Neural cell (in vitro differentiated cells): Measurements from ENCODE around the gene CACNA1B. TPM values are rescaled to one million over a fixed set of nuclear protein-coding genes. Genes with fewer than 3 reads are reported as not detected.

Source experiments
- H2AFZ ChIP-seq: fragments of 200-600, 300-800 bp; sonication (generic), shearing (Covaris generic); 2 replicates; pipeline ENCODE4 v1.6.0; 2014; ENCODE audit warnings: low read depth, mild to moderate bottlenecking, antibody characterized with exemption, low read length, moderate library complexity
- H3F3A ChIP-seq: fragments of 200-600 bp; shearing (Covaris generic); 2 replicates; pipeline ENCODE4 v1.6.1; 2016; ENCODE audit warnings: mild to moderate bottlenecking, moderate library complexity, mixed read lengths, antibody characterized with exemption, low read length; ENCODE audit not compliant: insufficient read depth, poor library complexity, severe bottlenecking
- H3K27ac ChIP-seq: fragments of 200-600, 300-800 bp; sonication (generic), shearing (Covaris generic); 2 replicates; pipeline ENCODE4 v1.5.1; 2014; ENCODE audit warnings: mild to moderate bottlenecking, low read length, moderate library complexity
- H3K27me3 ChIP-seq: fragments of 300-800, 200-600 bp; sonication (generic), shearing (Covaris generic); 2 replicates; pipeline ENCODE4 v1.6.0; 2014; ENCODE audit warnings: mild to moderate bottlenecking, low read depth, low read length, moderate library complexity; ENCODE audit not compliant: insufficient read depth
- H3K36me3 ChIP-seq: fragments of 300-800, 200-600 bp; sonication (generic), shearing (Covaris generic); 2 replicates; pipeline ENCODE4 v1.5.1; 2014; ENCODE audit warnings: mild to moderate bottlenecking, antibody characterized with exemption, low read length, moderate library complexity; ENCODE audit not compliant: insufficient read depth
- H3K4me2 ChIP-seq: fragments of 300-800, 200-600 bp; sonication (generic), shearing (Covaris generic); 2 replicates; pipeline ENCODE4 v1.6.0; 2014; ENCODE audit warnings: mild to moderate bottlenecking, low read length
- H3K4me3 ChIP-seq: fragments of 300-800, 200-600 bp; sonication (generic), shearing (Covaris generic); 2 replicates; pipeline ENCODE4 v1.5.1; 2014; ENCODE audit warnings: mild to moderate bottlenecking, low read length, moderate library complexity
- H3K79me2 ChIP-seq: fragments of 200-600 bp; shearing (Covaris generic); replicated peaks from 2 replicates; pipeline ENCODE4 v1.6.0; 2014; ENCODE audit warnings: mild to moderate bottlenecking, low read length, moderate library complexity; ENCODE audit not compliant: insufficient read depth
- H3K9ac ChIP-seq: fragments of 300-800, 200-600 bp; sonication (generic), shearing (Covaris generic); 2 replicates; pipeline ENCODE4 v1.6.1; 2016; ENCODE audit warnings: mild to moderate bottlenecking, low read length, mixed read lengths
- H3K9me2 ChIP-seq: fragments of 200-600 bp; shearing (Covaris generic); 2 replicates; pipeline ENCODE4 v1.6.1; 2016; ENCODE audit warnings: mild to moderate bottlenecking, low read length, mixed read lengths; ENCODE audit not compliant: insufficient read depth
- H3K9me3 ChIP-seq: fragments of 200-600, 300-800 bp; sonication (generic), shearing (Covaris generic); 2 replicates; pipeline ENCODE4 v1.6.1; 2016; ENCODE audit warnings: mild to moderate bottlenecking, mixed run types, low read length, moderate library complexity, mixed read lengths
- H4K20me1 ChIP-seq: fragments of 200-600 bp; shearing (Covaris generic); 2 replicates; pipeline ENCODE4 v1.6.1; 2016; ENCODE audit warnings: mild to moderate bottlenecking, mixed run types; ENCODE audit not compliant: insufficient read depth
- EP300 ChIP-seq: fragments of 450-650 bp; conservative IDR thresholded peaks from 2 replicates; pipeline ENCODE4 v1.6.1; 2014; ENCODE audit warnings: antibody characterized with exemption, mild to moderate bottlenecking, moderate library complexity; ENCODE audit not compliant: poor library complexity, severe bottlenecking
- EZH2 ChIP-seq: fragments of 200-600, 300-800 bp; shearing (Covaris generic), sonication (generic); IDR thresholded peaks from 2 replicates; pipeline ENCODE4 v1.6.1; 2014; ENCODE audit warnings: antibody characterized with exemption, low read length, borderline replicate concordance, mild to moderate bottlenecking; ENCODE audit not compliant: insufficient read depth, poor library complexity, severe bottlenecking
- MXI1 ChIP-seq: fragments of 450-650 bp; conservative IDR thresholded peaks from 2 replicates; pipeline ENCODE4 v1.6.1; 2014; ENCODE audit warnings: antibody characterized with exemption, mild to moderate bottlenecking; ENCODE audit not compliant: poor library complexity, severe bottlenecking
- POLR2AphosphoS5 ChIP-seq: IDR thresholded peaks from 2 replicates; pipeline ENCODE4 v1.6.1; 2012
- RAD21 ChIP-seq: fragments of 450-650 bp; conservative IDR thresholded peaks from 2 replicates; pipeline ENCODE4 v1.6.1; 2014; ENCODE audit warnings: antibody characterized with exemption, mild to moderate bottlenecking, moderate library complexity
- SMC3 ChIP-seq: fragments of 450-650 bp; conservative IDR thresholded peaks from 2 replicates; pipeline ENCODE4 v1.6.1; 2014; ENCODE audit warnings: antibody characterized with exemption, mild to moderate bottlenecking, moderate library complexity; ENCODE audit not compliant: poor library complexity
- TAF1 ChIP-seq: IDR thresholded peaks from 2 replicates; pipeline ENCODE4 v1.6.1; 2012; ENCODE audit warnings: low read depth
- polyA plus RNA-seq: library from polyadenylated mRNA; depleted of rRNA; stranded (reverse); fragments of >200 nt; gene quantifications from 2 replicates; pipeline ENCODE4 v1.2.3, GENCODE V29; 2014
- TF ChIP-seq, protein P1 (sequence below): IDR thresholded peaks from 2 replicates; pipeline ENCODE4 v1.6.1; 2012; ENCODE audit warnings: borderline replicate concordance
- TF ChIP-seq, protein P2 (sequence below): fragments of 450-650 bp; IDR thresholded peaks from 2 replicates; pipeline ENCODE4 v1.5.1; 2014; ENCODE audit warnings: antibody characterized with exemption, mild to moderate bottlenecking, moderate library complexity; ENCODE audit not compliant: poor library complexity, severe bottlenecking

CACNA1B gene
- polyA plus RNA-seq, 1 donor from 2014 or later = 5.8 TPM

DNA sequence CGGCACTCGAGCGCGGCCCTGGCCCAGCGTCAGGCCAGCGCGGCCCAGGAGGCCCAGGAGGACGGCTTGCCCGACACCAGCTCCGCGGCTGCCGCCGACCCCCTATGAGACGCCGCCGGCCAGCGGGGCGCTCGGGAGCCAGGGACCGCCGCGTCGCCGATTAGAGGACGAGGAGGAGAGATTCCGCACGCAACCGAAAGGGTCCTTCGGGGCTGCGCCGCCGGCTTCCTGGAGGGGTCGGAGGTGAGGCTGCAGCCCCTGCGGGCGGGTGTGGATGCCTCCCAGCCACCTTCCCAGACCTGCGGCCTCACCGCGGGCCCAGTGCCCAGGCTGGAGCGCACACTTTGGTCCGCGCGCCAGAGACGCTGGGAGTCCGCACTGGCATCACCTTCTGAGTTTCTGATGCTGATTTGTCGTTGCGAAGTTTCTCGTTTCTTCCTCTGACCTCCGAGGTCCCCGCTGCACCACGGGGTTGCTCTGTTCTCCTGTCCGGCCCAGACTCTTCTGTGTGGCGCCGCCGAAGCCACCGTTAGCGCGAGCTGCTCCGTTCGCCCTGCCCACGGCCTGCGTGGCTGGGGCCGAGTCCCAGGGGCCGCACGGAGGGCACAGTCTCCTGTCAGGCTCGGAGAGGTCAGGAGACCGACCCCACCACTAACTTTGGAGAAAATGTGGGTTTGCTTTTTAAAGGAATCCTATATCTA is 42.6 kb upstream of the CACNA1B start:
- Histone ChIP-seq H3K27me3 (no peaks in the 10 kb centered on the region), H3K4me3 (no peak overlapping the region), H3K79me2 (no peaks in the 10 kb centered on the region), H3K9me3 (no peaks in the 10 kb centered on the region), H2AFZ (no peak overlapping the region), H4K20me1 (no peaks in the 10 kb centered on the region), H3K36me3 (peaks cover 8% of the 10 kb centered on the region), H3K27ac (no peak overlapping the region), H3F3A (no peaks in the 10 kb centered on the region), H3K9ac (no peak overlapping the region), H3K9me2 (no peaks in the 10 kb centered on the region), H3K4me2 (no peak overlapping the region)
- TF ChIP-seq MXI1 (no peak), TAF1 (no peak), POLR2AphosphoS5 (no peak), RAD21 (no peak), EZH2 (no peak), SMC3 (no peak), EP300 (no peak)
- TF ChIP-seq, protein P1, sequence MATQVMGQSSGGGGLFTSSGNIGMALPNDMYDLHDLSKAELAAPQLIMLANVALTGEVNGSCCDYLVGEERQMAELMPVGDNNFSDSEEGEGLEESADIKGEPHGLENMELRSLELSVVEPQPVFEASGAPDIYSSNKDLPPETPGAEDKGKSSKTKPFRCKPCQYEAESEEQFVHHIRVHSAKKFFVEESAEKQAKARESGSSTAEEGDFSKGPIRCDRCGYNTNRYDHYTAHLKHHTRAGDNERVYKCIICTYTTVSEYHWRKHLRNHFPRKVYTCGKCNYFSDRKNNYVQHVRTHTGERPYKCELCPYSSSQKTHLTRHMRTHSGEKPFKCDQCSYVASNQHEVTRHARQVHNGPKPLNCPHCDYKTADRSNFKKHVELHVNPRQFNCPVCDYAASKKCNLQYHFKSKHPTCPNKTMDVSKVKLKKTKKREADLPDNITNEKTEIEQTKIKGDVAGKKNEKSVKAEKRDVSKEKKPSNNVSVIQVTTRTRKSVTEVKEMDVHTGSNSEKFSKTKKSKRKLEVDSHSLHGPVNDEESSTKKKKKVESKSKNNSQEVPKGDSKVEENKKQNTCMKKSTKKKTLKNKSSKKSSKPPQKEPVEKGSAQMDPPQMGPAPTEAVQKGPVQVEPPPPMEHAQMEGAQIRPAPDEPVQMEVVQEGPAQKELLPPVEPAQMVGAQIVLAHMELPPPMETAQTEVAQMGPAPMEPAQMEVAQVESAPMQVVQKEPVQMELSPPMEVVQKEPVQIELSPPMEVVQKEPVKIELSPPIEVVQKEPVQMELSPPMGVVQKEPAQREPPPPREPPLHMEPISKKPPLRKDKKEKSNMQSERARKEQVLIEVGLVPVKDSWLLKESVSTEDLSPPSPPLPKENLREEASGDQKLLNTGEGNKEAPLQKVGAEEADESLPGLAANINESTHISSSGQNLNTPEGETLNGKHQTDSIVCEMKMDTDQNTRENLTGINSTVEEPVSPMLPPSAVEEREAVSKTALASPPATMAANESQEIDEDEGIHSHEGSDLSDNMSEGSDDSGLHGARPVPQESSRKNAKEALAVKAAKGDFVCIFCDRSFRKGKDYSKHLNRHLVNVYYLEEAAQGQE = no peak
- TF ChIP-seq, protein P2, sequence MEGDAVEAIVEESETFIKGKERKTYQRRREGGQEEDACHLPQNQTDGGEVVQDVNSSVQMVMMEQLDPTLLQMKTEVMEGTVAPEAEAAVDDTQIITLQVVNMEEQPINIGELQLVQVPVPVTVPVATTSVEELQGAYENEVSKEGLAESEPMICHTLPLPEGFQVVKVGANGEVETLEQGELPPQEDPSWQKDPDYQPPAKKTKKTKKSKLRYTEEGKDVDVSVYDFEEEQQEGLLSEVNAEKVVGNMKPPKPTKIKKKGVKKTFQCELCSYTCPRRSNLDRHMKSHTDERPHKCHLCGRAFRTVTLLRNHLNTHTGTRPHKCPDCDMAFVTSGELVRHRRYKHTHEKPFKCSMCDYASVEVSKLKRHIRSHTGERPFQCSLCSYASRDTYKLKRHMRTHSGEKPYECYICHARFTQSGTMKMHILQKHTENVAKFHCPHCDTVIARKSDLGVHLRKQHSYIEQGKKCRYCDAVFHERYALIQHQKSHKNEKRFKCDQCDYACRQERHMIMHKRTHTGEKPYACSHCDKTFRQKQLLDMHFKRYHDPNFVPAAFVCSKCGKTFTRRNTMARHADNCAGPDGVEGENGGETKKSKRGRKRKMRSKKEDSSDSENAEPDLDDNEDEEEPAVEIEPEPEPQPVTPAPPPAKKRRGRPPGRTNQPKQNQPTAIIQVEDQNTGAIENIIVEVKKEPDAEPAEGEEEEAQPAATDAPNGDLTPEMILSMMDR = no peak

DNA sequence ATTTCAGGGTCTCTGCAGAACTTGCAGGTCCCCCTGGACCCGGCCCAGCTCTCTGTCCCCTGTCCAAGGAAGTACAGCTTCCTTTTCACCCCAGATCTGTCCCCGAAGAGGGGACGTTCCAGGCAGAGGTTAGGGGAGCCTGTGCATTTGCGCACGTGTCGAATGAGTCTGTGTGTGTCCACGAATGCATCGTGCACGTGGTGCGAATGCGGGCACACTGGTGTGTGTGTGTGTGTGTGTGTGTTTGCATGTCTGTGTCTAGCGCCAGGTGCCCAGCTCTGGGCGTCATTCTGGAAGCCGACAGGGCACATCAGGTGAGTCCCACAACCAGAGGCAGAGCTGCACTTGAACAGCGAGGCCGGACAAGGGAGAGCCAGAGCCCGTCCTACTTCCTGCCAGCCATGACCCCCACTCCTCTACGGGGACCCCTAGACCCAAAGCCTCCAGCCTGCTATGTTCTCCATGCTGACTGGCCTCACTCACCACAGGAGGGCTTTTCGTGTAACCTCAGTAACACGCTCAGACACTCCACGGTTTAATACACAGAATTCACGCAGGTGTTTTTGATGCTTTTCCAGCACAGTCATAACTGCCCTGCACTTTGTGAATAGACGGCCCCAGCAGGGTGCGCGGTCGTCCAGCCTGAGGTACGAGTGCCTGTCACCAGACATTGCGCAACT is 41.3 kb upstream of the CACNA1B start:
- Histone ChIP-seq H3K9me2 (no peaks in the 10 kb centered on the region), H3K27ac (no peak overlapping the region), H3K27me3 (no peaks in the 10 kb centered on the region), H3K9ac (no peak overlapping the region), H3K4me2 (no peak overlapping the region), H3K36me3 (peaks cover 8% of the 10 kb centered on the region), H4K20me1 (no peaks in the 10 kb centered on the region), H3K4me3 (no peak overlapping the region), H2AFZ (no peak overlapping the region), H3F3A (no peaks in the 10 kb centered on the region), H3K79me2 (no peaks in the 10 kb centered on the region), H3K9me3 (no peaks in the 10 kb centered on the region)
- TF ChIP-seq POLR2AphosphoS5 (no peak), EP300 (no peak), EZH2 (no peak), SMC3 (no peak), MXI1 (no peak), RAD21 (no peak), TAF1 (no peak)
- TF ChIP-seq, protein P1 = no peak
- TF ChIP-seq, protein P2 = no peak
